ENCODE results near the gene NUMB.

- TF ChIP-seq POLR2A (IDR thresholded peaks at IDR 0.05) (no peak), CTCF (IDR thresholded peaks at IDR 0.05) (no peak)
Observed at GRCh38 chr14:73244541-73245290, 213.6 kb downstream of the NUMB start.
